Lower lobe of right lung (tissue), 2 donors: ENCODE measurements around the gene PTPRU. TPM values are rescaled to one million over a fixed set of nuclear protein-coding genes. Genes with fewer than 3 reads are reported as not detected.
A peak's percentile ranks its signal among the peaks of the same experiment; 100 is the strongest.
"Not testable (repeated sequence)": the region's sequence is repeated elsewhere in the genome, so short reads cannot be mapped to it uniquely, and the experiment has no call there.

Source experiments
- ATAC-seq, 2 donors: fragments of 200-7000 bp; cut with Tn5 transposase; one replicate each; pipeline ENCODE4 v1.9.1; 2020 to 2022; ENCODE audit warnings: mild to moderate bottlenecking in 2 of 2, moderate library complexity in 2 of 2
- DNase-seq: peaks from one replicate; pipeline ENCODE4 v3.0.0-alpha.2; 2020
- H3K27ac ChIP-seq: fragments of 200-600 bp; one replicate; pipeline ENCODE4 v1.8.0; 2022
- H3K27me3 ChIP-seq: fragments of 200-600 bp; one replicate; pipeline ENCODE4 v1.8.0; 2022; ENCODE audit warnings: low read depth
- H3K36me3 ChIP-seq: fragments of 200-600 bp; one replicate; pipeline ENCODE4 v1.8.0; 2022; ENCODE audit warnings: mild to moderate bottlenecking
- H3K4me1 ChIP-seq: fragments of 200-600 bp; one replicate; pipeline ENCODE4 v1.8.0; 2022
- H3K4me3 ChIP-seq: fragments of 200-600 bp; one replicate; pipeline ENCODE4 v1.8.0; 2022; ENCODE audit warnings: mild to moderate bottlenecking
- H3K9me3 ChIP-seq: fragments of 200-600 bp; one replicate; pipeline ENCODE4 v1.8.0; 2022
- intact Hi-C: fragments of 100-400 bp; cut with DNase I; formaldehyde crosslinking; loops from one replicate; pipeline ENCODE4 v1.11.0; 2022
- total RNA-seq: library from RNA; stranded (reverse); fragmentation: NEBNext Ultra II Directional; extraction: Animal tissue kit (Norgen Biotek cat#: 25700); gene quantifications from one replicate; pipeline ENCODE4 v1.2.1, GENCODE V29; 2021
- TF ChIP-seq, protein P1 (sequence below): fragments of 200-600 bp; IDR thresholded peaks from one replicate; pipeline ENCODE4 v1.8.0; 2022; ENCODE audit warnings: antibody characterized with exemption, mild to moderate bottlenecking
- donor health status: DM: no; HTN: yes; CAD: no; lungs with severe emphysema.

Gene PTPRU
- total RNA-seq, 1 donor from 2014 or later, result 35.1 TPM

DNA sequence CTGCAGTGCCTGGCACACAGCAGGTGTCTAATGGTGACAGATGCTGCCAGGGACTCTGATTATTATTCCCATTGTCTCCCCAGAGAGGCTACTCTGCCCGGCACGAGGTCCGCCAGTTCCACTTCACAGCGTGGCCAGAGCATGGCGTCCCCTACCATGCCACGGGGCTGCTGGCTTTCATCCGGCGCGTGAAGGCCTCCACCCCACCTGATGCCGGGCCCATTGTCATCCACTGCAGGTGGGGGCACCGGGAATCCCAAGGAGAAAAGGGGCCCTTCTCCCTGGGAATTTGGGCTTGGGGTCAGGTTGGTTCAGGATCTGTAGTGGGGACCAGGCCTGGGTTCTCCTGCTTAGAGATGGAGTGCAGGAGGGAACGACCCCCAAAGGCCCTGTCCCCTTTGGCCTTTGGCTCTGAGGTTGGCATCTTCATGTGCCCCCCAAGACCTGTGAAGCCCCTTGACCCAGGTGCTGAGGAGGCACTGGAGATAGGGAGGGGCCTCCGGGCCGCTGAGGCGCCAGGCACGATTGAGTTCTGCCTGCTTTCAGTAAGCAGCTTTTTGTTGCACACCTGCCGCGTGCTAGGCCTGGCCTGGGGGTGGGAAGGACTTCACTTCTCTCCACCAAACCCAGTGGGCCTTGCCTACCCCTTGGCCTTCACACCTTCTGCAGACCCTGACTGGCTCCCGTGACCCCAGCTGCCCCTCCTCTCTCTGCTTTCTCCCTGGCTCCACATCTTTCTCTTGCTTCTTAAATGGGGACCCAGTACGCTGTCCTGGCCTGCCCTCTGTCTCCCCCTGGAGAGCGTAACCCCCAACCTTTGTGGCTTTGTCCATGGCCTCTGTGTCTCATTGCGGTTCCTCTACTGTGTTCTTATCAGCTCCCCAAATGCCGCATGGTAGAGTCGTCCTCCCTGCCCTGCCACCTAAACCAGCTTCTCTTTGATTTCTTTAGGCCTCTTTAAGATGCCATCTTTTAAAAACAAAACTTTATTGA, 76.4 kb downstream of the PTPRU start:
- H3K4me1 ChIP-seq, result no peaks in the 10 kb centered on the region
- H3K27me3 ChIP-seq, result no peaks in the 10 kb centered on the region
- intact Hi-C loops, result no loop called here
- H3K27ac ChIP-seq, result no peak overlapping the region
- H3K36me3 ChIP-seq, result peaks cover 53% of the 10 kb centered on the region
- TF ChIP-seq, protein P1, sequence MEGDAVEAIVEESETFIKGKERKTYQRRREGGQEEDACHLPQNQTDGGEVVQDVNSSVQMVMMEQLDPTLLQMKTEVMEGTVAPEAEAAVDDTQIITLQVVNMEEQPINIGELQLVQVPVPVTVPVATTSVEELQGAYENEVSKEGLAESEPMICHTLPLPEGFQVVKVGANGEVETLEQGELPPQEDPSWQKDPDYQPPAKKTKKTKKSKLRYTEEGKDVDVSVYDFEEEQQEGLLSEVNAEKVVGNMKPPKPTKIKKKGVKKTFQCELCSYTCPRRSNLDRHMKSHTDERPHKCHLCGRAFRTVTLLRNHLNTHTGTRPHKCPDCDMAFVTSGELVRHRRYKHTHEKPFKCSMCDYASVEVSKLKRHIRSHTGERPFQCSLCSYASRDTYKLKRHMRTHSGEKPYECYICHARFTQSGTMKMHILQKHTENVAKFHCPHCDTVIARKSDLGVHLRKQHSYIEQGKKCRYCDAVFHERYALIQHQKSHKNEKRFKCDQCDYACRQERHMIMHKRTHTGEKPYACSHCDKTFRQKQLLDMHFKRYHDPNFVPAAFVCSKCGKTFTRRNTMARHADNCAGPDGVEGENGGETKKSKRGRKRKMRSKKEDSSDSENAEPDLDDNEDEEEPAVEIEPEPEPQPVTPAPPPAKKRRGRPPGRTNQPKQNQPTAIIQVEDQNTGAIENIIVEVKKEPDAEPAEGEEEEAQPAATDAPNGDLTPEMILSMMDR, result no peak
- H3K4me3 ChIP-seq, result no peak overlapping the region
- DNase-seq (peak; percentile 32), ATAC-seq (no peak)
- H3K9me3 ChIP-seq, result no peaks in the 10 kb centered on the region

DNA sequence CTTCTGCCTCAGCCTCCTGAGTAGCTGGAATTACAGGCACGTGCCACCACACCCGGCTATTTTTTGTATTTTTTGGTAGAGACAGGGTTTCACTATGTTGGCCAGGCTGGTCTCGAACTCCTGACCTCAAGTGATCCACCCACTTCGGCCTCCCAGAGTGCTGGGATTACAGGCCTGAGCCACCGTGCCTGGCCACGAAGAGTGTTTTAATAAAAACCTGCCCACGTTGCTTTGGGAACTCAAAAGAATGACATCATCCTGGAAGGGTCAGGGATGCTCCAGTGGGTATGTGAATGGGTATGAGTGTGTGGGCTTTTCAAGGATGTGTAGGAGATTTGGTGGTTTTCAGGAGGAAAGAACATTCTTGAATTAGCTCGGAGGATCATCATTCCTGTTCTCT, 78.4 kb downstream of the PTPRU start:
- H3K36me3 ChIP-seq, result peaks cover 59% of the 10 kb centered on the region
- H3K9me3 ChIP-seq, H3K4me1 ChIP-seq, DNase-seq, intact Hi-C loops, H3K27ac ChIP-seq, H3K4me3 ChIP-seq, ATAC-seq, H3K27me3 ChIP-seq: not testable (repeated sequence)

DNA sequence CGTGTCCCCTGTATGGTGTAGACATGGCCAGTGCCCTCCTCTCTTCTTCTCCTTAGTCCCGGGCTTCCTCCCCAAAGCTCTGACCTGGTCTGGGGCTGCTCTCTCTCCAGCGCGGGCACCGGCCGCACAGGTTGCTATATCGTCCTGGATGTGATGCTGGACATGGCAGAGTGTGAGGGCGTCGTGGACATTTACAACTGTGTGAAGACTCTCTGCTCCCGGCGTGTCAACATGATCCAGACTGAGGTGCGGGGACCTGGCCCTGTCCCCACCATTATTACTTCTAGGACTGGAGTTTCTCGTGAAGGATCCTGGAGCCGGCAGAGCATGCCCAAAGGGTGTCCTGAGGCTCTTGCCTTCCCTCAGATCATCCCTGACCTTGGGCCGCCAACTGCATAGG, 78.9 kb downstream of the PTPRU start:
- Histone ChIP-seq H3K27me3 (no peaks in the 10 kb centered on the region), H3K36me3 (peaks cover 60% of the 10 kb centered on the region), H3K27ac (no peak overlapping the region), H3K4me1 (no peaks in the 10 kb centered on the region), H3K9me3 (no peaks in the 10 kb centered on the region), H3K4me3 (no peak overlapping the region)
- TF ChIP-seq, protein P1, result no peak
- DNase-seq (no peak), ATAC-seq (no peak)
- intact Hi-C loops, result no loop called here

DNA sequence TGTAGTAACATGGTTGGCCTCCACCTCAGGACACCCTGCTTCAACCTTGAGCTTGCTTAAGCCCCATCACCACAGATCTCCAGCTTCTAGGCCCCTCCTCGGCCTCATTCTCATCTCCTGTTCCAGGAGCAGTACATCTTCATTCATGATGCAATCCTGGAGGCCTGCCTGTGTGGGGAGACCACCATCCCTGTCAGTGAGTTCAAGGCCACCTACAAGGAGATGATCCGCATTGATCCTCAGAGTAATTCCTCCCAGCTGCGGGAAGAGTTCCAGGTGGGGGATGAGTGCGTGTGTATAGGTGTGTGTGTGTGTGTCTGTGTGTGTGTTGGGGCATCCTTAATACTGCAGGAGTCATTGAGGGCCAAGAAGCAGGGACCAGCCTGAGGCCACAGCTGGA, 79.6 kb downstream of the PTPRU start:
- TF ChIP-seq, protein P1, result no peak
- intact Hi-C loops, result no loop called here
- Histone ChIP-seq H3K4me1 (no peaks in the 10 kb centered on the region), H3K27ac (no peak overlapping the region), H3K36me3 (peaks cover 60% of the 10 kb centered on the region), H3K4me3 (no peak overlapping the region), H3K9me3 (no peaks in the 10 kb centered on the region), H3K27me3 (no peaks in the 10 kb centered on the region)
- DNase-seq, result no peak
- no peak for ATAC-seq

DNA sequence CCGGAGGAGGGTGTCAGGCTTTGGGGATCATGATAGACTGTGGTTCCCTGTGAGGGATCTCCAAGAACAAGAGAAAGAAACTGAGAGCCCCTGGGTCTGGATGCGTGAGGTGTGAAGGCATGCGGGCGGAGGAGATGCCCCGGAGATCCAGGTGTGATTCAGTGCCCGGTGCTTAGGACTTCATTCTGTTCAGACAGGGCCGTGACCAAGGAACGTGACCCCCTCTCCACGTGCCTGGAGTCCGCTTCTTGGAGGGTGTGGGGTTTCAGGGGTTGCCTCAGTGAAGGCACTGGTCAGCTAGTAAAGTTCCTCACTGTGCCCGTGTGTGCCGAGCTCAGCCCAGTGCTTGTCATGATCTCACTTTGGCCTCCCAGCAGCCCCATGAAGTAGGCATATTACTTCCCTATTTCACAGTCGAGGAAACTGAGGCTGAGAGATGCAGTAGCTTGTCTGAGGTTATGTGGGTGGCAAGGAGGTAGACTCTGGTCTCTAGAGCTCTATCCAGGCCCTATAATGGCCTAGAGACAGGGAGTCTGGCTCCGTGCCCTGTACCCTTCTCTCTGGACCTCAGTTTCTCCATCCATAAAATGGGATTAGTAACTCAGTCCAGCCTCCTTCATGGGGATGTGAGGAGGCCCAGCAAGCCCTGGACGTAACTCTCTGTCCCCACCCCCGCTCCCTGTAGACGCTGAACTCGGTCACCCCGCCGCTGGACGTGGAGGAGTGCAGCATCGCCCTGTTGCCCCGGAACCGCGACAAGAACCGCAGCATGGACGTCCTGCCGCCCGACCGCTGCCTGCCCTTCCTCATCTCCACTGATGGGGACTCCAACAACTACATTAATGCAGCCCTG, 81.0 kb downstream of the PTPRU start:
- intact Hi-C loops, result no loop called here
- TF ChIP-seq, protein P1, result no peak
- Histone ChIP-seq H3K27ac (no peak overlapping the region), H3K27me3 (no peaks in the 10 kb centered on the region), H3K4me1 (no peaks in the 10 kb centered on the region), H3K9me3 (no peaks in the 10 kb centered on the region), H3K36me3 (peaks cover 66% of the 10 kb centered on the region), H3K4me3 (no peak overlapping the region)
- no peak for DNase-seq
- ATAC-seq, result no peak
